ENCODE data around the gene TIMP3. TPM values are rescaled to one million over a fixed set of nuclear protein-coding genes. Genes with fewer than 3 reads are reported as not detected.

TIMP3 gene
- total and polyA plus RNA-seq, 3 donors from 2014 or later = 200 to 214 (median 201) TPM

- Histone ChIP-seq H3K4me1 (peaks cover 8% of the 10 kb centered on the region), H3K27ac (no peak overlapping the region), H3K4me3 (no peak overlapping the region), H3K9me3 (no peaks in the 10 kb centered on the region), H3K27me3 (no peaks in the 10 kb centered on the region), H3K36me3 (ENCODE audit: low read depth, missing control alignments) (no peaks in the 10 kb centered on the region)
- no peak for DNase-seq
- intact Hi-C loops (cut with DNase I; ENCODE audit: low total_unique reads) = no loop called here
- WGBS, 2 donors = 84 to 97% methylated on average over 4 of the region's 4 CpGs
- TF ChIP-seq POLR2A (IDR thresholded peaks at IDR 0.05) = no peak
- no peak for TF ChIP-seq CTCF (IDR thresholded peaks at IDR 0.05)
Observed at GRCh38 chr22:32815059-32815458, 13.6 kb downstream of the TIMP3 start.

GRCh38 chr22:32815943-32816342 is 14.4 kb downstream of the TIMP3 start:
- TF ChIP-seq CTCF (IDR thresholded peaks at IDR 0.05) (no peak), POLR2A (IDR thresholded peaks at IDR 0.05) (no peak)
- no peaks in the 10 kb centered on the region for H3K36me3 ChIP-seq (ENCODE audit: low read depth, missing control alignments)
- intact Hi-C loops (cut with DNase I; ENCODE audit: low total_unique reads) = no loop called here
- H3K4me3 ChIP-seq = no peak overlapping the region
- no peak overlapping the region for H3K27ac ChIP-seq
- no peaks in the 10 kb centered on the region for H3K27me3 ChIP-seq
- no peak for DNase-seq
- peaks cover 8% of the 10 kb centered on the region for H3K4me1 ChIP-seq
- WGBS, 2 donors = 81 to 82% methylated on average over 6 of the region's 6 CpGs
- H3K9me3 ChIP-seq = no peaks in the 10 kb centered on the region

- H3K9me3 ChIP-seq = no peaks in the 10 kb centered on the region
- 83 to 90% methylated on average over 1 of the region's 1 CpG for WGBS, 2 donors
- no peak for DNase-seq
- no peaks in the 10 kb centered on the region for H3K36me3 ChIP-seq (ENCODE audit: low read depth, missing control alignments)
- H3K4me3 ChIP-seq = no peak overlapping the region
- no peaks in the 10 kb centered on the region for H3K27me3 ChIP-seq
- H3K27ac ChIP-seq = no peak overlapping the region
- intact Hi-C loops (cut with DNase I; ENCODE audit: low total_unique reads) = no loop called here
- no peak for TF ChIP-seq CTCF (IDR thresholded peaks at IDR 0.05)
- TF ChIP-seq POLR2A (IDR thresholded peaks at IDR 0.05) = no peak
- peaks cover 8% of the 10 kb centered on the region for H3K4me1 ChIP-seq
Observed at GRCh38 chr22:32817137-32817730, 15.7 kb downstream of the TIMP3 start.

- TF ChIP-seq POLR2A (IDR thresholded peaks at IDR 0.05) = no peak
- TF ChIP-seq CTCF (IDR thresholded peaks at IDR 0.05) = no peak
- intact Hi-C loops (cut with DNase I; ENCODE audit: low total_unique reads) = no loop called here
- H3K4me3 ChIP-seq = no peak overlapping the region
- no peak overlapping the region for H3K27ac ChIP-seq
- no peaks in the 10 kb centered on the region for H3K9me3 ChIP-seq
- H3K4me1 ChIP-seq = peaks cover 8% of the 10 kb centered on the region
- H3K36me3 ChIP-seq (ENCODE audit: low read depth, missing control alignments) = no peaks in the 10 kb centered on the region
- DNase-seq = no peak
- WGBS, 2 donors = 59 to 69% methylated on average over 12 of the region's 12 CpGs
- H3K27me3 ChIP-seq = no peaks in the 10 kb centered on the region
Observed at GRCh38 chr22:32818446-32819115, 17.1 kb downstream of the TIMP3 start.

GRCh38 chr22:32819120-32819519 is 17.6 kb downstream of the TIMP3 start:
- TF ChIP-seq CTCF (IDR thresholded peaks at IDR 0.05) (no peak), POLR2A (IDR thresholded peaks at IDR 0.05) (no peak)
- WGBS, 2 donors = 87 to 89% methylated on average over 7 of the region's 7 CpGs
- no peak overlapping the region for H3K27ac ChIP-seq
- intact Hi-C loops (cut with DNase I; ENCODE audit: low total_unique reads) = no loop called here
- H3K4me3 ChIP-seq = no peak overlapping the region
- H3K9me3 ChIP-seq = no peaks in the 10 kb centered on the region
- H3K4me1 ChIP-seq = peaks cover 8% of the 10 kb centered on the region
- no peaks in the 10 kb centered on the region for H3K36me3 ChIP-seq (ENCODE audit: low read depth, missing control alignments)
- no peaks in the 10 kb centered on the region for H3K27me3 ChIP-seq
- no peak for DNase-seq
